HEK293 (cell line): ENCODE data around the gene NFIB.
A peak's percentile ranks its signal among the peaks of the same experiment; 100 is the strongest.

Experiments
- CTCF ChIA-PET: fragments of 350-600 bp; formaldehyde crosslinking; extraction: SDS; loops from one replicate; lab custom pipeline; 2021; ENCODE audit warnings: antibody characterized with exemption; lab: Yijun Ruan, JAX
- POLR2A ChIA-PET: fragments of 300-600 bp; formaldehyde crosslinking; extraction: SDS; loops from one replicate; lab custom pipeline; 2020; ENCODE audit warnings: antibody characterized with exemption, inconsistent platforms; lab: Yijun Ruan, JAX
- H3K27ac ChIP-seq: fragments of 200-500 bp; sonication (Bioruptor generic); 2 replicates; pipeline ENCODE4 v1.5.1; 2014; ENCODE audit warnings: low read depth, low read length, control low read depth, inconsistent platforms; ENCODE audit errors: extremely low read depth
- H3K36me3 ChIP-seq, 2 experiments: fragments of 200-500 bp in 1 of 2; sonication (Bioruptor generic) in 1 of 2; 1 replicate in 1 of 2; 2 replicates in 1 of 2; pipeline ENCODE4 v1.5.1; 2014 to 2017; ENCODE audit warnings: inconsistent platforms in 2 of 2, low read length in 2 of 2; ENCODE audit not compliant: control insufficient read depth in 2 of 2, insufficient read depth in 1 of 2
- H3K4me1 ChIP-seq: fragments of 200-500 bp; sonication (Bioruptor generic); 2 replicates; pipeline ENCODE4 v1.5.1; 2014; ENCODE audit warnings: mild to moderate bottlenecking, low read length, inconsistent platforms; ENCODE audit not compliant: control insufficient read depth, insufficient read depth
- H3K4me3 ChIP-seq: 2 replicates; pipeline ENCODE4 v1.5.1; 2011; ENCODE audit warnings: low read depth, mild to moderate bottlenecking, control low read depth, low read length, moderate library complexity
- H3K9me3 ChIP-seq: fragments of 200-500 bp; sonication (Bioruptor generic); 2 replicates; pipeline ENCODE4 v1.5.1; 2014; ENCODE audit warnings: low read depth, low read length, inconsistent platforms; ENCODE audit not compliant: control insufficient read depth, insufficient read depth
- FEZF1 ChIP-seq: fragments of 450-650 bp; formaldehyde crosslinking; IDR thresholded peaks from 2 replicates; pipeline ENCODE4 v1.5.1; 2016; ENCODE audit warnings: missing biosample characterization, missing genetic modification characterization
- HIC1 ChIP-seq: fragments of 450-650 bp; formaldehyde crosslinking; IDR thresholded peaks from 2 replicates; pipeline ENCODE4 v1.5.1; 2016; ENCODE audit warnings: missing biosample characterization, missing genetic modification characterization
- INSM2 ChIP-seq: fragments of 450-650 bp; formaldehyde crosslinking; IDR thresholded peaks from 2 replicates; pipeline ENCODE4 v1.5.1; 2016; ENCODE audit warnings: missing biosample characterization, missing genetic modification characterization
- PRDM6 ChIP-seq: fragments of 450-650 bp; formaldehyde crosslinking; IDR thresholded peaks from 2 replicates; pipeline ENCODE4 v1.5.1; 2017; ENCODE audit warnings: missing biosample characterization, missing genetic modification characterization
- SP7 ChIP-seq: fragments of 450-650 bp; formaldehyde crosslinking; IDR thresholded peaks from 2 replicates; pipeline ENCODE4 v1.5.1; 2016; ENCODE audit warnings: missing biosample characterization, missing genetic modification characterization
- TRIM28 ChIP-seq: IDR thresholded peaks from 2 replicates; pipeline ENCODE4 v1.6.1; 2011; ENCODE audit warnings: low read length, control low read depth, borderline replicate concordance
- ZBTB21 ChIP-seq: fragments of 450-650 bp; formaldehyde crosslinking; IDR thresholded peaks from 2 replicates; pipeline ENCODE4 v1.5.1; 2017; ENCODE audit warnings: missing biosample characterization, missing genetic modification characterization
- ZBTB8A ChIP-seq: fragments of 450-650 bp; formaldehyde crosslinking; IDR thresholded peaks from 2 replicates; pipeline ENCODE4 v1.5.1; 2016; ENCODE audit warnings: missing biosample characterization, missing genetic modification characterization
- ZFP3 ChIP-seq: fragments of 450-650 bp; formaldehyde crosslinking; IDR thresholded peaks from 2 replicates; pipeline ENCODE4 v1.5.1; 2016; ENCODE audit warnings: low read depth, missing biosample characterization, missing genetic modification characterization
- ZFP69B ChIP-seq: fragments of 450-650 bp; formaldehyde crosslinking; IDR thresholded peaks from 2 replicates; pipeline ENCODE4 v1.5.1; 2016; ENCODE audit warnings: missing biosample characterization, missing genetic modification characterization
- ZNF24 ChIP-seq: fragments of 450-650 bp; formaldehyde crosslinking; IDR thresholded peaks from 2 replicates; pipeline ENCODE4 v1.5.1; 2016; ENCODE audit warnings: missing biosample characterization, missing genetic modification characterization
- ZNF335 ChIP-seq: fragments of 450-650 bp; formaldehyde crosslinking; conservative IDR thresholded peaks from 2 replicates; pipeline ENCODE4 v1.5.1; 2016; ENCODE audit warnings: missing biosample characterization, missing genetic modification characterization
- ZNF391 ChIP-seq: fragments of 450-650 bp; formaldehyde crosslinking; IDR thresholded peaks from 2 replicates; pipeline ENCODE4 v1.5.1; 2016; ENCODE audit warnings: low read depth, missing biosample characterization, missing genetic modification characterization, borderline replicate concordance
- ZNF596 ChIP-seq: fragments of 450-650 bp; IDR thresholded peaks from 2 replicates; pipeline ENCODE4 v1.5.0; 2018; ENCODE audit warnings: missing biosample characterization, mild to moderate bottlenecking, missing genetic modification characterization, moderate library complexity
- ZNF837 ChIP-seq: fragments of 450-650 bp; formaldehyde crosslinking; IDR thresholded peaks from 2 replicates; pipeline ENCODE4 v1.5.1; 2016; ENCODE audit warnings: missing biosample characterization, missing genetic modification characterization
- ZSCAN4 ChIP-seq: fragments of 450-650 bp; formaldehyde crosslinking; IDR thresholded peaks from 2 replicates; pipeline ENCODE4 v1.5.1; 2017; ENCODE audit warnings: missing biosample characterization, missing genetic modification characterization
- TF ChIP-seq, protein P1 (sequence below): fragments of 450-650 bp; formaldehyde crosslinking; IDR thresholded peaks from 2 replicates; pipeline ENCODE4 v1.5.1; 2017; ENCODE audit warnings: missing biosample characterization, missing genetic modification characterization
- TF ChIP-seq, protein P2 (sequence below): fragments of 450-650 bp; formaldehyde crosslinking; IDR thresholded peaks from 2 replicates; pipeline ENCODE4 v1.5.1; 2016; ENCODE audit warnings: missing biosample characterization, missing genetic modification characterization
- TF ChIP-seq, protein P3 (sequence below): fragments of 450-650 bp; formaldehyde crosslinking; IDR thresholded peaks from 2 replicates; pipeline ENCODE4 v1.5.1; 2016; ENCODE audit warnings: missing biosample characterization, missing genetic modification characterization, low read depth
- TF ChIP-seq, protein P4 (sequence below): fragments of 450-650 bp; formaldehyde crosslinking; IDR thresholded peaks from 2 replicates; pipeline ENCODE4 v1.5.1; 2016; ENCODE audit warnings: missing biosample characterization, missing genetic modification characterization

The NFIB gene

GRCh38 chr9:14320271-14321181 lies 6.6 kb upstream of the NFIB start (continued):
- peak; percentile 79 for TF ChIP-seq HIC1 (tag by site-specific recombination)
- peak; percentile 79 for TF ChIP-seq FEZF1 (tag by site-specific recombination)
- TF ChIP-seq ZNF837 (tag by site-specific recombination): no peak
- TF ChIP-seq, protein P1, sequence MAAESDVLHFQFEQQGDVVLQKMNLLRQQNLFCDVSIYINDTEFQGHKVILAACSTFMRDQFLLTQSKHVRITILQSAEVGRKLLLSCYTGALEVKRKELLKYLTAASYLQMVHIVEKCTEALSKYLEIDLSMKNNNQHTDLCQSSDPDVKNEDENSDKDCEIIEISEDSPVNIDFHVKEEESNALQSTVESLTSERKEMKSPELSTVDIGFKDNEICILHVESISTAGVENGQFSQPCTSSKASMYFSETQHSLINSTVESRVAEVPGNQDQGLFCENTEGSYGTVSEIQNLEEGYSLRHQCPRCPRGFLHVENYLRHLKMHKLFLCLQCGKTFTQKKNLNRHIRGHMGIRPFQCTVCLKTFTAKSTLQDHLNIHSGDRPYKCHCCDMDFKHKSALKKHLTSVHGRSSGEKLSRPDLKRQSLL (tag by site-specific recombination): peak; percentile 97
- TF ChIP-seq ZNF596 (tag by site-specific recombination): 0 out of 2 replicates have a peak, but pooled peaks have one; percentile 19
- peak; percentile 70 for TF ChIP-seq ZNF24
- TF ChIP-seq, protein P2, sequence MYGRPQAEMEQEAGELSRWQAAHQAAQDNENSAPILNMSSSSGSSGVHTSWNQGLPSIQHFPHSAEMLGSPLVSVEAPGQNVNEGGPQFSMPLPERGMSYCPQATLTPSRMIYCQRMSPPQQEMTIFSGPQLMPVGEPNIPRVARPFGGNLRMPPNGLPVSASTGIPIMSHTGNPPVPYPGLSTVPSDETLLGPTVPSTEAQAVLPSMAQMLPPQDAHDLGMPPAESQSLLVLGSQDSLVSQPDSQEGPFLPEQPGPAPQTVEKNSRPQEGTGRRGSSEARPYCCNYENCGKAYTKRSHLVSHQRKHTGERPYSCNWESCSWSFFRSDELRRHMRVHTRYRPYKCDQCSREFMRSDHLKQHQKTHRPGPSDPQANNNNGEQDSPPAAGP: peak; percentile 35; the same call in 1 of the 2 replicates
- no peak for TF ChIP-seq ZNF391 (tag by site-specific recombination)
- TF ChIP-seq ZFP69B (tag by site-specific recombination): 0 out of 2 replicates have a peak, but pooled peaks have one; percentile 4
- TF ChIP-seq ZNF335 (tag by site-specific recombination): peak; percentile 25; the same call in 1 of the 2 replicates
- peak; percentile 37; the same call in 1 of the 2 replicates for TF ChIP-seq ZBTB21
- TF ChIP-seq SP7 (tag by site-specific recombination): peak; percentile 93
- TF ChIP-seq, protein P3, sequence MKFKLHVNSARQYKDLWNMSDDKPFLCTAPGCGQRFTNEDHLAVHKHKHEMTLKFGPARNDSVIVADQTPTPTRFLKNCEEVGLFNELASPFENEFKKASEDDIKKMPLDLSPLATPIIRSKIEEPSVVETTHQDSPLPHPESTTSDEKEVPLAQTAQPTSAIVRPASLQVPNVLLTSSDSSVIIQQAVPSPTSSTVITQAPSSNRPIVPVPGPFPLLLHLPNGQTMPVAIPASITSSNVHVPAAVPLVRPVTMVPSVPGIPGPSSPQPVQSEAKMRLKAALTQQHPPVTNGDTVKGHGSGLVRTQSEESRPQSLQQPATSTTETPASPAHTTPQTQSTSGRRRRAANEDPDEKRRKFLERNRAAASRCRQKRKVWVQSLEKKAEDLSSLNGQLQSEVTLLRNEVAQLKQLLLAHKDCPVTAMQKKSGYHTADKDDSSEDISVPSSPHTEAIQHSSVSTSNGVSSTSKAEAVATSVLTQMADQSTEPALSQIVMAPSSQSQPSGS (tag by site-specific recombination): peak; percentile 69
- TF ChIP-seq, protein P4, sequence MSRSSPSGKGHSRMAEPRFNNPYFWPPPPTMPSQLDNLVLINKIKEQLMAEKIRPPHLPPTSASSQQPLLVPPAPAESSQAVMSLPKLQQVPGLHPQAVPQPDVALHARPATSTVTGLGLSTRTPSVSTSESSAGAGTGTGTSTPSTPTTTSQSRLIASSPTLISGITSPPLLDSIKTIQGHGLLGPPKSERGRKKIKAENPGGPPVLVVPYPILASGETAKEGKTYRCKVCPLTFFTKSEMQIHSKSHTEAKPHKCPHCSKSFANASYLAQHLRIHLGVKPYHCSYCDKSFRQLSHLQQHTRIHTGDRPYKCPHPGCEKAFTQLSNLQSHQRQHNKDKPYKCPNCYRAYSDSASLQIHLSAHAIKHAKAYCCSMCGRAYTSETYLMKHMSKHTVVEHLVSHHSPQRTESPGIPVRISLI (tag by site-specific recombination): peak; percentile 70; the same call in 1 of the 2 replicates

DNA sequence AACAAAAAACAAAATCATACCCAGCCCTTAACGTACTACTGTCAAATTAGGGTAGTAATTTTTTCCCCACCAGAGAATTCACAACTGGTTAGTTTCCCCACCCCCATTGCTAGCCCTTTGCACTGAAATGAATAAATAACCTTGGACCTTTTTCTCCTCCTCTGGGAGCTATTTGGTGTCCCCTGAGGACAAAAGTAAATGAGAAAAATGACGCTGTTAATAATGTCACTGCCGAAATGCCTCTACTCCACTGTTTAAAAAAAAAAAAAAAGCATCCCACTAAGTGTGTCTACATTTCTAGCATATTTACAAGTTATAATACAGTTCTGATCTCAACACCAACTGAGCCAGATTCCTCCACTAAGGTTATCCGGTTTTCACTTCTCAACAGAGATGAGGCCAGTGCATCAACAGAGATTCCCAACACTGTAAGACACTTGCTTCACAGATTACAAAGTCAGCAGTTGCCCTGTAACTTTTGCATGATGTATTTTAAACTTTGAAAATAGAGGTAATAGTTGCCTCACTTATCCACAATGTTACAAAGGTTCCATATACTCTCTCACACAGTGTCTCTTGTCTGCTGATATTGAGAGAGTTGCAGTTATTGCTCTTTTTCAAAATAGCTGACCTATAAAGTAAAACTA lies 5.1 kb upstream of the NFIB start:
- CTCF ChIA-PET: interaction anchor here (0.7 to 1.1 kb wide), 3 partner anchors 113 to 1230 kb away, joined by 3 read pairs; no protein-coding TSS in a partner anchor
- Histone ChIP-seq H3K4me1 (peaks cover 31% of the 10 kb centered on the region), H3K9me3 (no peaks in the 10 kb centered on the region), H3K4me3 (no peak overlapping the region), H3K36me3 (no peaks in the 10 kb centered on the region), H3K27ac (no peak overlapping the region)
- POLR2A ChIA-PET: no interaction called here
- TF ChIP-seq ZSCAN4: no peak
- TF ChIP-seq ZFP3 (tag by site-specific recombination): no peak
- TF ChIP-seq ZBTB8A (tag by site-specific recombination): no peak
- no peak for TF ChIP-seq TRIM28
- peak; percentile 56; the same call in 1 of the 2 replicates for TF ChIP-seq PRDM6 (tag by site-specific recombination)
- peak; percentile 59; the same call in 1 of the 2 replicates for TF ChIP-seq INSM2 (tag by site-specific recombination)
